22Rv1 (cell line): Measurements from ENCODE around the gene SPDYA.

Experiments
- H3K27ac ChIP-seq: fragments of 450-650 bp; 2 replicates; pipeline ENCODE4 v1.5.1; 2017
- ZFX ChIP-seq: fragments of 450-650 bp; IDR thresholded peaks from 2 replicates; pipeline ENCODE4 v1.6.1; 2017; ENCODE audit warnings: antibody characterized with exemption, borderline replicate concordance
- TF ChIP-seq, protein P1 (sequence below): fragments of 450-650 bp; IDR thresholded peaks from 2 replicates; pipeline ENCODE4 v1.5.1; 2017; ENCODE audit warnings: mild to moderate bottlenecking

The SPDYA gene

DNA sequence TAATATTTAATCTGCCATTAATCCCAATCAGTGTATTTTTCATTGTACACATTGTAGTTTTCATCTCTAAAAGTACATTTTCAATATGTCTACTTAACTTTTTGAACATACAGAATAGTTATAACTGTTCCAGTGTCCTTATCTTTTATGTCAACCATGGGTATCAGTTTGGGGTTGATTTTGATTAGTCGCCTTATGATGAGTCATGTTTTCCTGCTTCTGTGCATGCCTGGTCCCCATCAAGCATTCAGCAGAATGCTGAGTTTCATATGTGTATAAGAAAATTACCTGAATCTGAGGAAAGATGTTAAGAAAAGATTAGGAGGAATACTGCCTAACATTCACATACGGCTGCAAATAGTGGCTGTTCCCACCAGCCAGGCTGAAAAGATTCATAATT is 17.7 kb downstream of the SPDYA start:
- no peak overlapping the region for H3K27ac ChIP-seq
- no peak for TF ChIP-seq ZFX
- TF ChIP-seq, protein P1, sequence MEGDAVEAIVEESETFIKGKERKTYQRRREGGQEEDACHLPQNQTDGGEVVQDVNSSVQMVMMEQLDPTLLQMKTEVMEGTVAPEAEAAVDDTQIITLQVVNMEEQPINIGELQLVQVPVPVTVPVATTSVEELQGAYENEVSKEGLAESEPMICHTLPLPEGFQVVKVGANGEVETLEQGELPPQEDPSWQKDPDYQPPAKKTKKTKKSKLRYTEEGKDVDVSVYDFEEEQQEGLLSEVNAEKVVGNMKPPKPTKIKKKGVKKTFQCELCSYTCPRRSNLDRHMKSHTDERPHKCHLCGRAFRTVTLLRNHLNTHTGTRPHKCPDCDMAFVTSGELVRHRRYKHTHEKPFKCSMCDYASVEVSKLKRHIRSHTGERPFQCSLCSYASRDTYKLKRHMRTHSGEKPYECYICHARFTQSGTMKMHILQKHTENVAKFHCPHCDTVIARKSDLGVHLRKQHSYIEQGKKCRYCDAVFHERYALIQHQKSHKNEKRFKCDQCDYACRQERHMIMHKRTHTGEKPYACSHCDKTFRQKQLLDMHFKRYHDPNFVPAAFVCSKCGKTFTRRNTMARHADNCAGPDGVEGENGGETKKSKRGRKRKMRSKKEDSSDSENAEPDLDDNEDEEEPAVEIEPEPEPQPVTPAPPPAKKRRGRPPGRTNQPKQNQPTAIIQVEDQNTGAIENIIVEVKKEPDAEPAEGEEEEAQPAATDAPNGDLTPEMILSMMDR: no peak

DNA sequence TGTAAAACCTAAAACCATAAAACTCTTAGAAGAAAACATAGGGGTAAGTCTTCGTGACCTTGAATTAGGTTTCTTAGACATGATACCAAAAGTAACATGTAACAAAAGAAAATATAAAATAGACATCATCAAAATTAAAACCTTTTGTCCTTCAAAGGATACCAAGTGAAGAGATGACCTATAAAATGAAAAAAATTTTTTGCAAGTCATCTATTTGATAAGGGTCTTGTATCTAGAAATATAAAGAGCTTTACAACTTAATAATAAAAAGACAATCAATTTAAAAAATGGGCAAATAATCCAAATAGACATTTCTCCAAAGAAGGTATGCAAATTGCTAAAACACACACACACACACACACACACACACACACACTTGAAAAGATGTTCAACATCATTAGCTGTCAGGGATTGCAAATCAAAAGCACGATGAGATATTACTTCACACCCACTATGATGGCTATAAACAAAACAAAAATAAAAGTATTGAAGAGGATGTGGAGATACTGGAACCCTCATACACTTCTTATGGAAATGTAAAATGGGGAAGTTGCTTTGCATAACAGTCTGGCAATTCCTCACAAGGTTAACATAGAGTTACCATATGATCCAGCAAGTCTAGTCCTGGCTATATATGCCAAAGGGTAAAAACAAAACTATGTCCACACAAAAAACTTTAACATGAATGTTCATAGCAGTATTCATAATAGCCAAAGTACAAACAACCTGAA is 23.3 kb downstream of the SPDYA start:
- no peak for TF ChIP-seq ZFX
- TF ChIP-seq, protein P1: no peak

DNA sequence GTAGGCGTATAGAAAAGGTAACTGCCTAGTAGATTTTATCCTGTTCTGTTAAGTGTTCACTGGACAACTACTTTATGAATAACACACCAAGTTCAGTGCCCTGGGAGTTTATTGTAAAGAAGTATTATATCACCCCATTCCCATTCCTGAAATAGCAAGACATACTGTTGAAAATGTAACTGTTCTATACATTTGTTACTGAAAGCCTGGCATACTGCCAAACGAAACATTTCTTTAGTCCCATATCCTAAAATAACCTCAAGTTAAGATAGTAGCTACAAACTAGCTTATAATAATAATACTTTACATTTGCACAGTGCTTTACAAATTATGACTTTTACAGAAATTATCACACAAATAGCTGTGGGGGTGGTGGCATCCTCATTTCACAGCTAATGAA is 25.1 kb downstream of the SPDYA start:
- H3K27ac ChIP-seq: no peak overlapping the region
- TF ChIP-seq ZFX: no peak
- TF ChIP-seq, protein P1: no peak

More for the DNA sequence above, 23.3 kb downstream of the SPDYA start:
- no peak overlapping the region for H3K27ac ChIP-seq

DNA sequence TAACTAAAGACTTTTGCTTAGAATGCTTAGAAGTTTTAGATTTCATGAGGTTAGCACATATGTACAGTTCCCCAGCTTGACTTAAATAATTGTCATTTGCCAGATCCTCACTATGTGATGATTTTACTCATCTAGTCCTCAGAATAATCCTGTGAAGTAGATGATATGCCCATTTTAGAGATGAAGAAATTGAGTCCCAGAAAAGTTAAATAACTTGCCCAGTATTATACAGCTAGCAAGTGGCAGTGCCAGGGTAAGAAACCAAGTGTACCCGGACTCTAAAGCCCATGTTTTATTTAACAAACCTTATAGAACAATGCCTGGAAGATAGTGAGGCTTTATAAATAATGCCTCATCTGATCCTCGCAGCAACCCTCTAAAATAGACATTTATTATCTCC is 28.3 kb downstream of the SPDYA start:
- TF ChIP-seq, protein P1: no peak
- TF ChIP-seq ZFX: no peak
- no peak overlapping the region for H3K27ac ChIP-seq

DNA sequence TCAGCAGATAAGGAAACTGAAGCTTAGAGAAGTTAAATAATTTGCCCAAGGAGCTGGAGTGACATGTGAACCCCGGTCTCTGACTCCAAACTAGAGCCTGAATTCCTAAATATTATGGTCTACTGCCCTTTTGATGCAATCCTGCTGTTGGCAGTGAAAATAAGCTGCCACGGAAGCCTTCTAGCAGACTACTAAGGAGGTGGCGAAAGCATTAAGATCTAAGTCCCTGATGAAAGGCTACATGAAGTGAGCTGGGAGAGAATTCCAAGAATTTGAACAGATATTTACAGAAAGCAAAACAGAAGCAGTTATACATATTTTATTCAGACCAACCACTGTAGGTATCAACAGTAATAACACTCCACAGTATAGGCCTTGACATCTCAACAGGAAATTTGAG is 31.4 kb downstream of the SPDYA start:
- TF ChIP-seq, protein P1: no peak
- no peak for TF ChIP-seq ZFX
- H3K27ac ChIP-seq: no peak overlapping the region

DNA sequence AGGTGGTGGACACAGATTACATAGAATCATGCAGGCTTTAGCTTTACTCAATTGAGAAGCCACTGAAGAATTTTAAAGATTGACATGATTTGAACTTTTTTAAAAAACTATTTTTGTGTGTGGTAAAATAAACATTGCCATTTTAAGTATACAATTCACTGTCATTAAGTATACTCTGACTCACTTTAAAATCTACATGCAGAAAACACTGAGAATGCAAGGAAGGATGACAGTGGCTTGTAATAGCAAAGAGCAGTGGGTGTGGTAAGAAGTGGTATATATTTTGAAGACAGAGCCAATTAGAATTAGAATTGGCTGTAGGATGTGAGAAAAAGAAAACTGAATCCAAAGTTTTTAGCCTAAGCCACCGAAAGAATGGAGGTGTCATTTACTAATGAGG is 44.6 kb downstream of the SPDYA start:
- H3K27ac ChIP-seq: no peak overlapping the region
- TF ChIP-seq ZFX: no peak
- TF ChIP-seq, protein P1: no peak

DNA sequence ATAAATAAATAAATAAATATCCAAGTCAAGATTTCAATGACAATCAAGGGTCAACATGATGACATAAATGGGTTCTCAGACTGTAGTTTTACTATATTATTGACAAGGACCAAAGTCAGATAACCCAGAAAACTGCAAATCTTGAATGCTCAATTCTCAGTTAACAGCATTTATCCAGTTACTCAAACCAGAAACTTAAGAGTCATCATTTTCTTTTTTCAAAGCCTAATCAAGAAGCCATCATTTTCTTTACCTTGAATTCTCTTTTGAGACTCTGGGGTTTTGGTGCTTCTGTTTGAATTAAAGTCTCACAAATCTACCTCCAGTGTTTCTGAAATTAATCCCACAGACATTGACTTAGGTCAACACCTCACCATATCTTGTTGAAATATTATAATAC is 45.3 kb downstream of the SPDYA start:
- TF ChIP-seq ZFX: no peak
- TF ChIP-seq, protein P1: no peak

More for the DNA sequence above, 45.3 kb downstream of the SPDYA start:
- no peak overlapping the region for H3K27ac ChIP-seq
